Keratinocyte (primary cell): Measurements from ENCODE around the gene ANXA3. TPM values are rescaled to one million over a fixed set of nuclear protein-coding genes. Genes with fewer than 3 reads are reported as not detected.

Experiments
- DNase-seq: peaks from one replicate; pipeline ENCODE4 v3.0.0-alpha.2; 2011; ENCODE audit warnings: low read depth, missing footprints, low spot score
- FAIRE-seq: peaks from 2 replicates; lab custom pipeline; 2011; peaks lifted over from hg19 to GRCh38; lab: Jason Lieb, UNC
- H2AFZ ChIP-seq: 2 replicates; pipeline ENCODE4 v1.6.0; 2012; ENCODE audit warnings: low read length, control low read depth, inconsistent platforms; ENCODE audit not compliant: control insufficient read depth
- H3K27ac ChIP-seq: 2 replicates; pipeline ENCODE4 v1.5.1; 2011; ENCODE audit warnings: low read length; ENCODE audit not compliant: control insufficient read depth, insufficient read depth
- H3K27me3 ChIP-seq: 3 replicates; pipeline ENCODE4 v1.6.0; 2011; ENCODE audit warnings: low read length; ENCODE audit not compliant: control insufficient read depth, insufficient read depth; ENCODE audit errors: extremely low read depth
- H3K36me3 ChIP-seq, 2 experiments: 2 replicates in 1 of 2; 3 replicates in 1 of 2; pipeline ENCODE4 v1.5.1; 2011; ENCODE audit warnings: low read length in 2 of 2, mild to moderate bottlenecking in 1 of 2; ENCODE audit not compliant: control insufficient read depth in 2 of 2, insufficient read depth in 2 of 2; ENCODE audit errors: extremely low read depth in 1 of 2
- H3K4me1 ChIP-seq: 3 replicates; pipeline ENCODE4 v1.5.1; 2011; ENCODE audit warnings: low read length; ENCODE audit not compliant: control insufficient read depth, insufficient read depth; ENCODE audit errors: extremely low read depth
- H3K4me2 ChIP-seq: 3 replicates; pipeline ENCODE4 v1.6.0; 2011; ENCODE audit warnings: low read depth, low read length; ENCODE audit not compliant: control insufficient read depth, insufficient read depth; ENCODE audit errors: extremely low read depth
- H3K4me3 ChIP-seq, 3 experiments: fragments of 200-600 bp in 1 of 3; sonication (generic) in 1 of 3; 2 replicates in 2 of 3; 3 replicates in 1 of 3; pipeline ENCODE4 v1.5.1; 2011 to 2016; ENCODE audit warnings: low read length in 3 of 3, mild to moderate bottlenecking in 3 of 3, control low read depth in 2 of 3, inconsistent platforms in 1 of 3, low read depth in 1 of 3, mixed read lengths in 1 of 3, mixed run types in 1 of 3, moderate library complexity in 1 of 3; ENCODE audit not compliant: control insufficient read depth in 2 of 3, insufficient read depth in 2 of 3; ENCODE audit errors: extremely low read depth in 1 of 3
- H3K79me2 ChIP-seq: 2 replicates; pipeline ENCODE4 v1.6.0; 2012; ENCODE audit warnings: low read length; ENCODE audit not compliant: control insufficient read depth, insufficient read depth
- H3K9ac ChIP-seq: 3 replicates; pipeline ENCODE4 v1.6.0; 2011; ENCODE audit warnings: low read length; ENCODE audit not compliant: control insufficient read depth, insufficient read depth; ENCODE audit errors: extremely low read depth
- H3K9me1 ChIP-seq: 3 replicates; pipeline ENCODE4 v1.6.0; 2011; ENCODE audit warnings: low read length; ENCODE audit not compliant: control insufficient read depth, insufficient read depth; ENCODE audit errors: extremely low read depth
- H3K9me3 ChIP-seq: 2 replicates; pipeline ENCODE4 v1.5.1; 2012; ENCODE audit warnings: low read depth, low read length; ENCODE audit not compliant: control insufficient read depth
- H4K20me1 ChIP-seq: 3 replicates; pipeline ENCODE4 v1.6.0; 2011; ENCODE audit warnings: low read length; ENCODE audit not compliant: control insufficient read depth, insufficient read depth; ENCODE audit errors: extremely low read depth
- CTCF ChIP-seq, 3 experiments: IDR thresholded peaks in 1 of 3; conservative IDR thresholded peaks in 1 of 3; optimal IDR thresholded peaks in 1 of 3; 2 replicates in 2 of 3; 3 replicates in 1 of 3; pipeline versions ENCODE3 to v1.5.1; 2011; ENCODE audit warnings: low read length in 3 of 3, mild to moderate bottlenecking in 3 of 3, moderate library complexity in 2 of 3, control low read depth in 1 of 3, inconsistent platforms in 1 of 3; ENCODE audit not compliant: insufficient read depth in 2 of 3; ENCODE audit errors: extremely low read depth in 1 of 3
- EZH2 ChIP-seq: IDR thresholded peaks from one replicate; pipeline ENCODE4 v1.6.1; 2012; ENCODE audit warnings: inconsistent platforms, mild to moderate bottlenecking, low read length, moderate library complexity
- dilution Hi-C: fragments of 300-500 bp; cut with MboI; formaldehyde crosslinking; loops from one replicate; pipeline ENCODE4 v1.7.0; 2020; ENCODE audit warnings: low sequenced_read_pairs; ENCODE audit not compliant: extremely low pct_ligation_motif_present
- polyA plus RNA-seq, 5 experiments: library from polyadenylated mRNA; depleted of rRNA in 3 of 5; stranded (reverse) in 3 of 5; stranded (forward) in 1 of 5; unstranded in 1 of 5; fragments of >200 nt; gene quantifications; 1 replicate in 1 of 5; 2 replicates in 3 of 5; 3 replicates in 1 of 5; pipeline versions ENCODE4 v1.2.1 to v1.2.3, GENCODE V29; 2011 to 2012; ENCODE audit warnings: missing spikeins in 2 of 5, low read depth in 1 of 5, low replicate concordance in 1 of 5

ANXA3 gene
- polyA plus RNA-seq, 1 donor (not counting 4 experiments of a cell fraction or from before 2014, with no cell fraction given): 463 TPM

GRCh38 chr4:78529569-78530209 lies 21.9 kb upstream of the ANXA3 start:
- no peaks in the 10 kb centered on the region for H3K36me3 ChIP-seq
- no peaks in the 10 kb centered on the region for H3K9me1 ChIP-seq
- H4K20me1 ChIP-seq: no peaks in the 10 kb centered on the region
- FAIRE-seq (peak; percentile 69), DNase-seq (no peak)
- TF ChIP-seq EZH2 (no peak), CTCF (optimal IDR thresholded peaks at IDR 0.05 in 1 of 3, IDR thresholded peaks at IDR 0.05 in 1 of 3, conservative IDR thresholded peaks at IDR 0.05 in 1 of 3; ENCODE audit: extremely low read depth in 1 of 3, insufficient read depth in 2 of 3, low read length in 3 of 3) (no peak)
- H3K4me3 ChIP-seq: no peak overlapping the region
- no peaks in the 10 kb centered on the region for H3K27me3 ChIP-seq
- no peaks in the 10 kb centered on the region for H3K79me2 ChIP-seq
- peak overlapping the region; percentile 52 for H3K4me2 ChIP-seq
- peak overlapping the region; percentile 39 for H2AFZ ChIP-seq
- H3K9me3 ChIP-seq: no peaks in the 10 kb centered on the region
- dilution Hi-C loops: no loop called here
- H3K9ac ChIP-seq: peak overlapping the region; percentile 51
- H3K4me1 ChIP-seq: peaks cover 34% of the 10 kb centered on the region
- H3K27ac ChIP-seq: peak overlapping the region; percentile 73

- H3K9ac ChIP-seq: no peak overlapping the region
- H3K27ac ChIP-seq: no peak overlapping the region
- no peak overlapping the region for H3K4me2 ChIP-seq
- no peak for FAIRE-seq
- H3K4me3 ChIP-seq: no peak overlapping the region
- no peaks in the 10 kb centered on the region for H3K9me1 ChIP-seq
- dilution Hi-C loops: no loop called here
- TF ChIP-seq CTCF (optimal IDR thresholded peaks at IDR 0.05 in 1 of 3, IDR thresholded peaks at IDR 0.05 in 1 of 3, conservative IDR thresholded peaks at IDR 0.05 in 1 of 3; ENCODE audit: extremely low read depth in 1 of 3, insufficient read depth in 2 of 3, low read length in 3 of 3) (no peak), EZH2 (no peak)
- H4K20me1 ChIP-seq: no peaks in the 10 kb centered on the region
- H3K4me1 ChIP-seq: peaks cover 41% of the 10 kb centered on the region
- no peaks in the 10 kb centered on the region for H3K27me3 ChIP-seq
- H3K9me3 ChIP-seq: no peaks in the 10 kb centered on the region
- no peaks in the 10 kb centered on the region for H3K36me3 ChIP-seq
- H2AFZ ChIP-seq: peak overlapping the region; percentile 24
- H3K79me2 ChIP-seq: no peaks in the 10 kb centered on the region
- DNase-seq: no peak
Measured at GRCh38 chr4:78532046-78532445, 19.5 kb upstream of the ANXA3 start.
